Keratinocyte (primary cell): Measurements from ENCODE around the gene SDCCAG8.

ENCODE experiments used
- CTCF ChIP-seq, 3 experiments: IDR thresholded peaks in 1 of 3; conservative IDR thresholded peaks in 1 of 3; optimal IDR thresholded peaks in 1 of 3; 2 replicates in 2 of 3; 3 replicates in 1 of 3; pipeline versions ENCODE3 to v1.5.1; 2011; ENCODE audit warnings: low read length in 3 of 3, mild to moderate bottlenecking in 3 of 3, moderate library complexity in 2 of 3, control low read depth in 1 of 3, inconsistent platforms in 1 of 3; ENCODE audit not compliant: insufficient read depth in 2 of 3; ENCODE audit errors: extremely low read depth in 1 of 3
- EZH2 ChIP-seq: IDR thresholded peaks from one replicate; pipeline ENCODE4 v1.6.1; 2012; ENCODE audit warnings: inconsistent platforms, mild to moderate bottlenecking, low read length, moderate library complexity

GRCh38 chr1:243301059-243301458 lies 45.2 kb downstream of the SDCCAG8 start:
- TF ChIP-seq CTCF (optimal IDR thresholded peaks at IDR 0.05 in 1 of 3, IDR thresholded peaks at IDR 0.05 in 1 of 3, conservative IDR thresholded peaks at IDR 0.05 in 1 of 3; ENCODE audit: extremely low read depth in 1 of 3, insufficient read depth in 2 of 3, low read length in 3 of 3), result no peak
- no peak for TF ChIP-seq EZH2
